ENCODE results near the gene ZNF30.

DNA sequence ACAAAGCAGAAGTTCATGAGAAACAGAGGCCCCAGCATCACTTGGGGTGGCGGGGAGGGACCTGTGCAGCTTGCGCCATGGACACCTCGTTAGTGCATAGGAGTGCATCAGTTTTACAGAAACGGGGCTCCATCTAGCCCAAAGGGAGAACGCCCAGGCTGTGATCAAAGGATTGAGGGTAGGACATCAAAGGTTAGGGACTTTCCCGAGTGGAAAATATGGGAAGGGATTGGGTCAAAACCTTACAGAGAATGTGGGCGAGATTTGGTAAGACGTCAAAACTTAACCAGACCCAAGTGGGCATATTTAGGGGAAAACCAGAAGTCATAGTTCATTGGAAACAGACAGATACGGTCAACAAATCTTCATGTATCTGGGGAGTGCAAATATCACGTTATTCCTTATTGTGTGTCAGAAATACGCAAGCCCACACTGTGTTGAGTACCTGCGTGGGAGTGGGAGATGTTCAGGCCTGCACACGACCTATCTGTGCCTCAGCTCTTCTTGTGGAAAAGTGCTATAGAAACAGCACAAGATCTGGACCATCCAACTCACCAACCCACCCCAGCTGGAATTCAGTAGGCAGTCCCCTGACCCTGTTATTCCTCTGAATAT is 64.0 kb downstream of the ZNF30 start:
- TF ChIP-seq CTCF (IDR thresholded peaks at IDR 0.05) (no peak), POLR2A (IDR thresholded peaks at IDR 0.05) (no peak)

Measured in uterus (tissue), 2 donors.